Motor neuron (in vitro differentiated cells): ENCODE measurements around the gene PCBP4. TPM values are rescaled to one million over a fixed set of nuclear protein-coding genes. Genes with fewer than 3 reads are reported as not detected.

Experiments
- ATAC-seq, 8 experiments: fragments of 200-7000 bp; cut with Tn5 transposase; replicated peaks in 6 of 8; 2 replicates each; pipeline ENCODE4 v1.8.0; 2021; ENCODE audit warnings: mild to moderate bottlenecking in 8 of 8, moderate library complexity in 8 of 8
- H3K27ac ChIP-seq, 2 donors: fragments of 250-450 bp; sonication (Bioruptor Pico); 2 replicates each; pipeline ENCODE4 v1.9.0; 2021; ENCODE audit warnings: antibody characterized with exemption in 2 of 2, mild to moderate bottlenecking in 2 of 2, moderate library complexity in 1 of 2
- H3K4me1 ChIP-seq, 2 donors: fragments of 250-450 bp; sonication (Bioruptor Pico); replicated peaks in 1 of 2; 2 replicates each; pipeline ENCODE4 v1.6.1; 2021; ENCODE audit warnings: antibody characterized with exemption in 2 of 2, mild to moderate bottlenecking in 2 of 2, moderate library complexity in 1 of 2
- H3K4me3 ChIP-seq, 5 donors: fragments of 250-450 bp; sonication (Bioruptor Pico); 2 replicates each; pipeline ENCODE4 v1.9.0; 2021; ENCODE audit warnings: antibody characterized with exemption in 5 of 5, mild to moderate bottlenecking in 5 of 5, moderate library complexity in 4 of 5
- WGBS, 10 experiments: fragments of 450-650 bp; shearing (Covaris generic); methylation state at CpG; one replicate each; pipeline ENCODE4 v1.0.0; 2022; 5-methylcytosine and 5-hydroxymethylcytosine counted together
- in situ Hi-C, 9 experiments: fragments of 400-800 bp; cut with MboI; loops; one replicate each; pipeline ENCODE4 v1.15.0; 2021; ENCODE audit warnings: low sequenced_read_pairs in 9 of 9, low pct_unique_long_range_greater_than_20kb in 2 of 9; ENCODE audit not compliant: unreplicated experiment in 9 of 9
- total RNA-seq, 8 experiments: library from RNA; unstranded; fragments of 300-600 nt; gene quantifications; 2 replicates each; pipeline versions ENCODE4 v1.2.3 to v1.2.4, GENCODE V29; 2022

PCBP4 gene
- total RNA-seq, 8 experiments from 2014 or later = 10.6 to 338 (median 121) TPM

DNA sequence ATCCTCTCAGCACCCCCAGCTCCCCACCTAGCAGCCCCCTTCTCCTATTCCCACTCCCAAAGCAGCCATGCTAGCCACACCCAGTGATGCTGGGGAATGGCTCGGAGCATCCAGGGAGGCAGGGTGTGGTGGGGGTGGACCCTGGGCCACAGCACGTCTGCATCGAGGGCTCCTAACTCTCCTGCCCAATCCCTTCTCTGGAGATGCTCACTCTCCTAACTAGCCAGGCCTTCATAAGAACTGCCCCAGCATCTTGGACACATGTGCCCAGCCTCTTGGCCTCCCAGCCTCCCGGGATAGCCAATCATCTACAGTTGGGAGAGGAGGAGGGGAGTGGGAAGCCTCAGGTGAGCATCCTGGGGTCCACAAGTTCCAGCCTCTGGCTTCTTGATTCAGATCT, 2.7 kb downstream of the PCBP4 start:
- Histone ChIP-seq H3K4me3 (peak overlapping the region in 3 of 5 donors; percentile 4 to 87 (median 81)), H3K4me1 (peaks cover 46 to 48% of the 10 kb centered on the region in 2 donors), H3K27ac (peak overlapping the region; percentile 20 to 57)
- in situ Hi-C loops = no loop called here
- ATAC-seq = no peak
- 80% methylated on average over 1 of the region's 4 CpGs; no CpG with 5 or more reads in 9 of the 10 experiments for WGBS, 10 experiments

DNA sequence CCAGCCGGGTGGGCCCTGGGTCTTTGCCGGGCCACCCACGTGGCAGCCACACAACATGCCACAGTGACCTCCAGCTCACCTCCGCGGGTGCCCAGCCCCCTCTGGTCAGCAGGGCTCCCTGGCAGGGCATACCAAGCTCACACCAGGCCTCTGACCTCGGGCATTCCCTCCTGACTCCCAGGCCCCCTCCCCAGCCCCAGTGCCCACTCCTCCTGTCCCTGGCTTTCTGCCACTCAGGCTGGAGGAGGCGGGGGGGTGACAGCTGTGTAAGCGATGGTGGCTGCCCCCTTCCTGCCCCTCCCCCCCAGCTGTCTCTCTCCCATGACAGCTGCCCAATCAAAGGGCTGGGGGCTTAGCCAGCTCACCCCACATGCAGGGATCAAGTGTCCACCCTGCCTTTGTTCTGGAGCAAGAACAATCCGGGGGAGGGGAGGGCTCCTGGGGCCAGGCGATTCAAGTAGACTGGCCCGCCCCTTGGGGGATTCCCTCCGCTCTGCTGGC, 3.3 kb downstream of the PCBP4 start:
- in situ Hi-C loops = no loop called here
- WGBS, 10 experiments = no CpG with 5 or more reads among the region's 12 CpGs
- peaks cover 42 to 43% of the 10 kb centered on the region in 2 donors for H3K4me1 ChIP-seq
- peak overlapping the region; percentile 20 to 57 for H3K27ac ChIP-seq
- peak in 2 of 8 experiments; percentile 8 to 11 for ATAC-seq
- H3K4me3 ChIP-seq = peak overlapping the region in 2 of 5 donors; percentile 81 to 87

DNA sequence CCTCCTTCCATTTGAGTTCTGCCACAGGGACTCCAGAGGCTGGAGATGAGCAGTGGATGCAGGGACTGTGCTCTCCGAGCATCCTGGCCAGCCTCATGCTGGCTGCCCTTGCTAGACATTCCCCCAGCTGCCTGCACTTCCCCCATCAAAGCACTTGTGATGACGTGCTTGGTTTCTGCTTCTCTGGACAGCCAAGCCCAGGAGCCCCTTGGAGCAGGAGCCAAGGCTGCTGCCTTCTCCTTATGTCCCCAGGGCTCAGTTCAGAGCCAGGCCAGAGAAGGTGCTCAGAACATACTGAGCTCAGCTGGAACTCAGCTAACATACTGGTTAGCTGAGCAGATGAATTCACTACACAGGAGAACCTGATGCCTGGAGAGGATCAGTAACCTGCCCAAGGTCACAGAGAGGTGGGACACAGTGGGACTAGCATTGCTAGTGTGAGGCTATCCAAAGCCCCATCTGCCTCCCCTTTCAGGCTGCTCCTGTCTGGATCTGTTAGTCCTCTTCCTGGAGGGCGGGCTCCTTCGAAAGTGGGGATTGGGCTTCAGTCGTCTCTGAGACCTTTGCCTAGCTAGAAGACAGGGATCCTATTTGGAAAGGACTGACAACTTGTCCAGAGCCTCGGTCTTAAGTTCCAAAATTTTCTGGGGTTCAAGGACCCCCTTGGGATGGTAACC, 4.3 kb downstream of the PCBP4 start:
- Histone ChIP-seq H3K27ac (no peak overlapping the region), H3K4me3 (no peak overlapping the region), H3K4me1 (peaks cover 35 to 36% of the 10 kb centered on the region in 2 donors)
- ATAC-seq = no peak
- in situ Hi-C loops = no loop called here
- WGBS, 10 experiments = 60 to 100% (median 88%) methylated on average over 1 to 4 of the region's 6 CpGs; no CpG with 5 or more reads in 2 of the 10 experiments

DNA sequence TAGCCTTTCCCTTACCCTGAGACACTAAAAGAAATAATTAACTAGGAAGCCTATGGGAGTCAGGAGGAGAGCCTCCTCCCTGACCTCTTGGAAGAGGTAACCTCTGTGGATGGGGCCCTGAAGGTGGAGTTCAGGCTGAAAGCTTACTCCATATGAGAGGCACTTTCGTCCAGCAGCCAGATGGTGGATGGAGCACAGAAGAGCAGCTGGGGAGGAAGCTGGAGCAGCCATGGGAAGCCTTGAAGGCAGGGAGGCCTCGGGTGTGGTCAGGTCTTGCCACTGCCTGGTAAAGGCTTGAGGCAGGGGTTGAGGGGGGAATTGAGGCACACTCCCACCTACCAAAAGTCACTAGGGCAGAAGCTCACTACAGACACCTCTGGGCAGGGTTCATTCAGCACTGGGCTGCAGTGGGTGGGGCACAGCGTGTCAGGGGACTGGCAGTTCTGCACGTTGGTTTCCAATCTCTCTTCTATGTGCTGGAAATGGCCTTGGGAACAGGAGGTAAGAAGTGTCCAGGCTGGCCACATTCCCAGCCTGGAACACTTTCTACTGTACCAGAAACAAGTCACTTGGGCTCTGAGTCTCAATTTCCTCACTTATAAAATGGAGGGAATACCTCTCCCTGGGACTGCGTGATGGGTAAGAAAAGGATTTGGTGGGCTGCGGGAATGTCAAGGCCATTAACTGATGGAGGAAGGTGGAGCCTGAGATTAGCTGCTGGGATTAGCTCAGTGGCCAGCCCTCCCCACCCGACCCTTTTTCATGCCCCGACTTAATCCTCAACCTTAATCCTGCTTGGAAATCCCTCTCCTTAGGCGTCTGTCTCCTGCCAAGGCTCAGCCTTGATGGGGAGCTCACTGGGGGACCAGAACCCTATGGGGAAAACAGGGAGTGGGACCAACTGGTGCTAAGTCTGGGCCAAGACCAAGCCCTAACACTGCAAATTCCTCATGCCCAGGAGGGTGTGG, 5.4 kb downstream of the PCBP4 start:
- peak in 3 of 8 experiments; percentile 74 to 92 (median 80) for ATAC-seq
- Histone ChIP-seq H3K27ac (no peak overlapping the region), H3K4me1 (peaks cover 35 to 36% of the 10 kb centered on the region in 2 donors), H3K4me3 (no peak overlapping the region)
- in situ Hi-C loops = no loop called here
- 0 to 100% (median 73%) methylated on average over 1 to 4 of the region's 9 CpGs; no CpG with 5 or more reads in 3 of the 10 experiments for WGBS, 10 experiments

DNA sequence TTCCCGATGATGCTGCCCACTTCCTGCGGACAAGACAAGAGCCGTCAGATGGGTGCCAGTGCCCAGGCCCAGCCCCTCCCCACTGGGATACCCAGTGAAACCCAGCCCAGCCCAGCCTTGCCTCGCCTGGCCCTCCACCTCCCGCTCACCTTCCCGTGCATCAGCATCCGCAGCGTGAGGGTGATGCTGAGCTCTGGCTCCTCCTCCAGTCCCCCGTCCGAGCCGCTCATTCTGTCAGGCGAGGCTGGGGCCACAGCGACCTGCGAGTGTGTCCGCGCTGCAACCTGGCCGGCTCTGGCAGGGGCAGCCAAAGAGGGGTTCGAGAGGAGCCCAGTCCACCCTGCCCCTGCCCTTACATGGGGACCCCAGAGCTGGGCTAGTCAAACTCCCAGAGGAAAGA, 6.2 kb downstream of the PCBP4 start:
- in situ Hi-C loops = no loop called here
- 60% methylated on average over 1 of the region's 18 CpGs; no CpG with 5 or more reads in 9 of the 10 experiments for WGBS, 10 experiments
- Histone ChIP-seq H3K4me3 (no peak overlapping the region), H3K4me1 (peaks cover 31 to 32% of the 10 kb centered on the region in 2 donors), H3K27ac (no peak overlapping the region)
- no peak for ATAC-seq

DNA sequence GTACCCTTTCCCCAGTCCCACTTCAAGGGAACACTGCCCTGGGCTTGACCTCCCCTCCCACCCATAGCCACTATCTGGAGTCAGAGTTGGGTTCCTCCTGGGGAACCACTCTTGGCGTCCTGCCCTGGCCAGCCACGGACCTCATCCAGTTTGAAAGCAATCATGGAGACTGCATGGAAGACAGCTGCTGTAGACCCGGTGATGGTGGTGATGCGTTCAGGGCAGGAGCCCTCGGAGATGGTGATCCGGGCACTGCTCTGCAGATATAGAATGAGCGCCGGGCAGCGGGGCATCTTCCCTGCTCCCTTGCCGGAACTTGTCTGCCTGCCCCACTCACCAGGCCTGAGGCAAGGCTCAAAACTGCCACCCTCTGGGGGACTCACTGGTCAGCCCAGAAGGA, 6.9 kb downstream of the PCBP4 start:
- in situ Hi-C loops = no loop called here
- no peak overlapping the region for H3K4me3 ChIP-seq
- ATAC-seq = no peak
- whole genome bisulfite sequencing, 10 experiments = 91 to 100% (median 92%) methylated on average over 2 to 6 of the region's 10 CpGs; no CpG with 5 or more reads in 7 of the 10 experiments
- H3K27ac ChIP-seq = no peak overlapping the region
- H3K4me1 ChIP-seq = peaks cover 24 to 28% of the 10 kb centered on the region in 2 donors

DNA sequence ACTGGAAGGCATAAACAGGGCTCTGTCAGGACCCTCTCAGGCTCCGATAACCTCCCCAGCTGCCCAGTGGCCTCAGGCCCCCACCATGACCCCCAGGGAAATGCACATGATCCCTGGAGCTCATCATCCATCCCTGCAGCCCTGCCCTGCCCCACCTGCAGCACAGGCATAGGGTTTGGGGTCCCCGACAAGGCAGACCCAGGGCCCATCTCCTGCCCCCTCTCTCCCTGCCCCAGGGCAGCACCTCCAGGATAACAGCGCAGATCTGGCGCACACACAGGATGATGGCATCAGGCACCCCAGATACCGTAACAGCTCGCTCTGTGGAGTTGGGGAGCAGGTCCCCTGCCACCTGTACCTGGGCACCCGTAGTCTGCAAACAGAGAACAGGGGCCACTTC, 7.6 kb downstream of the PCBP4 start:
- ATAC-seq = no peak
- in situ Hi-C loops = no loop called here
- Histone ChIP-seq H3K4me3 (no peak overlapping the region), H3K4me1 (peaks cover 17 to 20% of the 10 kb centered on the region in 2 donors), H3K27ac (no peak overlapping the region)
- 80 to 90% methylated on average over 2 of the region's 7 CpGs; no CpG with 5 or more reads in 8 of the 10 experiments for WGBS, 10 experiments

DNA sequence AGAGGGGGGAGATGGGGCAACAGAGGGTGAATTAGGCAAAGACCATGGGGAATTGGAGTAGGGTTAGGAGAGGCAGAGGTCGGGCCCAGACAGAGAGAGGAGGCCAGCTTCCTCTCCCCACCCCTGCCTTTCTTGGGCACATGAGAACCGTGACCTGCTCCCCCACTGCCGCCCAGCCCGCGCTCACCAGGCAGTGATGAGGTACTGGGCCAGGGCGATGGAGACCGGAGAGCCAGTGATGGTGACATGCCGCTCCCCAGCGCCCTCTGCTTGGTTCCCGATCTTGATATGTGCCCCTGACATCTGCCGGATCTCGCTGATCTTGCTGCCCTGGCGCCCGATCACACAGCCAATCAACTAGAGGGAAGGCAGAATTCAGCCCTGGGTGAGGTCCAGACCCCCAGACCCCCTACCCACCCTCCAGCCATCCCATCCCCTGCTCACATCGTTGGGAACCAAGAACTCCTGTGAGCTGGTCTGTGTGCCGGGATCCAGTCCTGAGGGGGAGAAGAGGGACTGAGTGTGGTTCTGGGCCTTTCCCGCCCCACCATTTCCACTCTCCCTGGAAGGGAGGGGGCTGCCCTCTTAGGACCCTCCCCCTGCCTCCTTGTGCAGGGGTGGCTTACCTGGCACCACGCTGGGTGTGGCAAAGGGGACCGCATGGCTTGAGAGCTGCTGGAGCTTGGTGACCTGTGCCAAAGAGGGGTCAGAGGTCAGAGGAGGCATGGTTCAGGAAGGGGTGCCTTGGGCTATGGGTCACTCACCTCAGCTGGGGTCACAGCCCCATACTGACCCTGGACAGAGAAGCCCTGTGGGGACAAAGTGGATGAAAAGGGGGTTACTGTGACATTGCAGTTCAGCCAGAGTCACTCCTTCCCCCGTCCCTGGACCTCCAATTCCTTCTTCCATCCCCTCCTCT, 8.4 kb downstream of the PCBP4 start:
- 60 to 96% (median 92%) methylated on average over 1 to 5 of the region's 20 CpGs; no CpG with 5 or more reads in 6 of the 10 experiments for whole genome bisulfite sequencing, 10 experiments
- H3K4me3 ChIP-seq = no peak overlapping the region
- in situ Hi-C loops = no loop called here

DNA sequence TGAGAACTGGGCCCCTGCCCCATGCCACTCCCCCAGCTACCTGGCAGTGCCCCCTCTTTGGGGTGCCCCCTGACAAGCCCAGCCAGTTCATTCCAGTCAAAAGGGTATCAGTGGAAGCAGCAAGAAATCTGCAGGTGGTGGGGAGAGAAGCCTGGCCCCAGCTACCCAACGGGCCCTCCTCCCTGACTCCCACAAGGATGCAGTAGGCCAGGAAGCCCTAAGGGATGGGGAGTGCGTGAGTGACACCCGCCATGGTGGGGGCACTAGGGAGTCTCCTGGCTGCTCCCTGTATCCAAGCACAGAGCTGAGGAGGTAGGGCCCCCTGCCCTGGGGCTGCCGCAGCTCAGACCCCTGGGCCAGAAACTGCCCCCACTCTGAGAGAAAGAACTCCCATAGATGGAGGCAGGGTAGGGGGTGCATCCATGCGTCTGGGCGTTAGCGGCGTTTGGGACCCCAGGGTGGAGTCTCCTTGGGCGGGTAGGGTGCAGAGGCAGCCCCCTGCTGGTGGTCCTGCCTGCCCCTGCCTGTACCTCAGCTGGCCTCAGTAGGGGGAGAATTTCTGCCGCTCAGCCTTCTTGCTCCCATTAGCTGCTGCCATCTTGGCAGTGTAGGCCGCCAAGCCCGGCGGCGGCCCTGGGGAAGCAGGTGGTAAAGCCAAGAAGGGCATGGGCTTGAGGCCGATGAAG, 9.6 kb downstream of the PCBP4 start:
- no peak overlapping the region for H3K27ac ChIP-seq
- H3K4me3 ChIP-seq = no peak overlapping the region
- in situ Hi-C loops = no loop called here
- WGBS, 10 experiments = 60 to 100% (median 90%) methylated on average over 1 to 4 of the region's 15 CpGs; no CpG with 5 or more reads in 6 of the 10 experiments
- ATAC-seq = no peak
- H3K4me1 ChIP-seq = peaks cover 3 to 8% of the 10 kb centered on the region in 2 donors

More for the DNA sequence above, 8.4 kb downstream of the PCBP4 start:
- no peak for ATAC-seq
- H3K27ac ChIP-seq = no peak overlapping the region
- H3K4me1 ChIP-seq = peaks cover 9 to 13% of the 10 kb centered on the region in 2 donors

DNA sequence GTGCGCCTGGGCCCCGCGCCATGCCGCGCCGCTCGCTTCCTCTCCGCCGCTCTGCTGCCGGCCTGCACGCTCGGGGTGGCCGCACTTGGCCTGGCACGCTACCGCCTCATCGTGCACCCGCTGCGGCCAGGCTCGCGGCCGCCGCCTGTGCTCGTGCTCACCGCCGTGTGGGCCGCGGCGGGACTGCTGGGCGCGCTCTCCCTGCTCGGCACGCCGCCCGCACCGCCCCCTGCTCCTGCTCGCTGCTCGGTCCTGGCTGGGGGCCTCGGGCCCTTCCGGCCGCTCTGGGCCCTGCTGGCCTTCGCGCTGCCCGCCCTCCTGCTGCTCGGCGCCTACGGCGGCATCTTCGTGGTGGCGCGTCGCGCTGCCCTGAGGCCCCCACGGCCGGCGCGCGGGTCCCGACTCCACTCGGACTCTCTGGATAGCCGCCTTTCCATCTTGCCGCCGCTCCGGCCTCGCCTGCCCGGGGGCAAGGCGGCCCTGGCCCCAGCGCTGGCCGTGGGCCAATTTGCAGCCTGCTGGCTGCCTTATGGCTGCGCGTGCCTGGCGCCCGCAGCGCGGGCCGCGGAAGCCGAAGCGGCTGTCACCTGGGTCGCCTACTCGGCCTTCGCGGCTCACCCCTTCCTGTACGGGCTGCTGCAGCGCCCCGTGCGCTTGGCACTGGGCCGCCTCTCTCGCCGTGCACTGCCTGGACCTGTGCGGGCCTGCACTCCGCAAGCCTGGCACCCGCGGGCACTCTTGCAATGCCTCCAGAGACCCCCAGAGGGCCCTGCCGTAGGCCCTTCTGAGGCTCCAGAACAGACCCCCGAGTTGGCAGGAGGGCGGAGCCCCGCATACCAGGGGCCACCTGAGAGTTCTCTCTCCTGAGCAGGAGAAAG, 11.1 kb downstream of the PCBP4 start:
- in situ Hi-C loops = no loop called here
- ATAC-seq = peak; percentile 61 to 93 (median 67)
- Histone ChIP-seq H3K4me3 (peak overlapping the region in 1 of 5 donors; percentile 2), H3K4me1 (peaks cover 3 to 8% of the 10 kb centered on the region in 2 donors), H3K27ac (no peak overlapping the region)
- WGBS, 10 experiments = 11 to 23% methylated on average over 4 to 23 of the region's 97 CpGs; no CpG with 5 or more reads in 8 of the 10 experiments
